T-helper 2 cell treated with Interferon-gamma antibody and Interleukin-4, amounts not matched to agents 100 ng/mL and 5 ng/mL, for 36 hours (primary cell): ENCODE data around the gene GPX2. TPM values are rescaled to one million over a fixed set of nuclear protein-coding genes. Genes with fewer than 3 reads are reported as not detected.

Experiments used
- intact Hi-C: fragments of 100-400 bp; cut with micrococcal nuclease; formaldehyde crosslinking; loops from one replicate; pipeline ENCODE4 v1.15.1; 2023
- total RNA-seq: library from RNA; stranded (reverse); gene quantifications from 2 replicates; pipeline ENCODE4 v1.2.3, GENCODE V29; 2022

GPX2 gene
- not detected in 2 replicates for total RNA-seq

GRCh38 chr14:64942531-64943111 lies at the start of gene GPX2:
Gene GPX2 (minus strand): TSS chr14:64942745. CDS start chr14:64942726, 19 bp downstream.
- intact Hi-C loops: no loop called here

- intact Hi-C loops: no loop called here
Measured at GRCh38 chr14:64990939-64991338, 48.4 kb upstream of the GPX2 start.

- intact Hi-C loops: no loop called here
Measured at GRCh38 chr14:64990296-64990695, 47.8 kb upstream of the GPX2 start.

GRCh38 chr14:64987438-64987767 lies 44.9 kb upstream of the GPX2 start:
- intact Hi-C loops: loop anchor here (1.0 to 5.0 kb wide), 5 partner anchors 59 to 445 kb away; partner anchors contain the start of genes FUT8, HSPA2 and MAX

GRCh38 chr14:64986648-64987437 lies 44.3 kb upstream of the GPX2 start, which contains the start of gene FNTB:
Gene FNTB (plus strand): TSS chr14:64986895. CDS start chr14:64986954, 59 bp downstream.
- intact Hi-C loops: loop anchor here (1.0 to 5.0 kb wide), 6 partner anchors 58 to 445 kb away; partner anchors contain the start of genes CHURC1, FUT8, HSPA2 and MAX

GRCh38 chr14:64983439-64984310 lies 41.1 kb upstream of the GPX2 start:
- intact Hi-C loops: loop anchor here (1.0 to 5.0 kb wide), 2 partner anchors 160 to 311 kb away; no protein-coding TSS in a partner anchor

- intact Hi-C loops: loop anchor here (5.0 kb wide), 1 partner anchor 307 kb away; no protein-coding TSS in a partner anchor
Measured at GRCh38 chr14:64979336-64980074, 37.0 kb upstream of the GPX2 start.

- intact Hi-C loops: loop anchor here (5.0 kb wide), 1 partner anchor 37 kb away; no protein-coding TSS in a partner anchor
Measured at GRCh38 chr14:64974563-64974962, 32.0 kb upstream of the GPX2 start.

GRCh38 chr14:64973826-64974225 lies 31.3 kb upstream of the GPX2 start:
- intact Hi-C loops: loop anchor here (5.0 kb wide), 1 partner anchor 37 kb away; no protein-coding TSS in a partner anchor

- intact Hi-C loops: loop anchor here (5.0 kb wide), 1 partner anchor 36 kb away; no protein-coding TSS in a partner anchor
Measured at GRCh38 chr14:64973026-64973442, 30.5 kb upstream of the GPX2 start.

- intact Hi-C loops: loop anchor here (5.0 kb wide), 1 partner anchor 35 kb away; no protein-coding TSS in a partner anchor
Measured at GRCh38 chr14:64971943-64972791, 29.6 kb upstream of the GPX2 start, which contains the start of gene RAB15. Gene RAB15 (minus strand): TSS chr14:64972336. CDS start chr14:64972076, 260 bp downstream.

GRCh38 chr14:64971491-64971942 lies 29.0 kb upstream of the GPX2 start:
- intact Hi-C loops: loop anchor here (5.0 kb wide), 1 partner anchor 34 kb away; no protein-coding TSS in a partner anchor

GRCh38 chr14:64970776-64971477 lies 28.4 kb upstream of the GPX2 start:
- intact Hi-C loops: loop anchor here (5.0 kb wide), 1 partner anchor 34 kb away; no protein-coding TSS in a partner anchor

- intact Hi-C loops: loop anchor here (5.0 kb wide), 1 partner anchor 33 kb away; no protein-coding TSS in a partner anchor
Measured at GRCh38 chr14:64970041-64970440, 27.5 kb upstream of the GPX2 start.

- intact Hi-C loops: no loop called here
Measured at GRCh38 chr14:64968651-64969050, 26.1 kb upstream of the GPX2 start.

GRCh38 chr14:64968167-64968566 lies 25.6 kb upstream of the GPX2 start:
- intact Hi-C loops: no loop called here

- intact Hi-C loops: no loop called here
Measured at GRCh38 chr14:64966976-64967375, 24.4 kb upstream of the GPX2 start.

- intact Hi-C loops: no loop called here
Measured at GRCh38 chr14:64965356-64966000, 22.9 kb upstream of the GPX2 start.
